Liver (tissue), 9 donors: ENCODE results near the gene TSPAN15. TPM values are rescaled to one million over a fixed set of nuclear protein-coding genes. Genes with fewer than 3 reads are reported as not detected.

Experiments used
- DNase-seq: peaks from one replicate; pipeline ENCODE4 v3.0.0-alpha.2; 2017; ENCODE audit warnings: low spot score
- H3K27ac ChIP-seq, 2 donors: one replicate each; pipeline ENCODE4 v1.7.0; 2013; ENCODE audit warnings: inconsistent platforms in 2 of 2, low read length in 2 of 2, control low read depth in 1 of 2, low read depth in 1 of 2, mild to moderate bottlenecking in 1 of 2
- H3K27me3 ChIP-seq, 4 donors: one replicate each; pipeline versions ENCODE4 v1.6.1 to v1.7.0; 2013; ENCODE audit warnings: low read length in 3 of 4, inconsistent platforms in 1 of 4, mild to moderate bottlenecking in 1 of 4, moderate library complexity in 1 of 4; ENCODE audit not compliant: control insufficient read depth in 4 of 4, insufficient read depth in 4 of 4
- H3K36me3 ChIP-seq, 4 donors: one replicate each; pipeline versions ENCODE4 v1.6.1 to v1.7.0; 2013; ENCODE audit warnings: low read length in 3 of 4, mild to moderate bottlenecking in 3 of 4, low read depth in 1 of 4, moderate library complexity in 1 of 4; ENCODE audit not compliant: control insufficient read depth in 4 of 4, insufficient read depth in 3 of 4
- H3K4me1 ChIP-seq, 4 donors: one replicate each; pipeline versions ENCODE4 v1.6.1 to v1.7.0; 2013; ENCODE audit warnings: low read length in 3 of 4, mild to moderate bottlenecking in 3 of 4, moderate library complexity in 1 of 4; ENCODE audit not compliant: control insufficient read depth in 4 of 4, insufficient read depth in 4 of 4
- H3K4me3 ChIP-seq, 3 donors: one replicate each; pipeline versions ENCODE4 v1.6.1 to v1.7.0; 2013; ENCODE audit warnings: low read length in 3 of 3, control low read depth in 1 of 3, low read depth in 1 of 3, mild to moderate bottlenecking in 1 of 3
- H3K9ac ChIP-seq, 2 donors: one replicate each; pipeline ENCODE4 v1.7.0; 2013; ENCODE audit warnings: low read length in 2 of 2, mild to moderate bottlenecking in 2 of 2, moderate library complexity in 2 of 2, control low read depth in 1 of 2, low read depth in 1 of 2
- H3K9me3 ChIP-seq, 4 donors: one replicate each; pipeline versions ENCODE4 v1.6.1 to v1.7.0; 2013; ENCODE audit warnings: low read length in 3 of 4; ENCODE audit not compliant: control insufficient read depth in 4 of 4
- EGR1 ChIP-seq, 2 donors: IDR thresholded peaks; 2 replicates each; pipeline ENCODE4 v1.6.1; 2016 to 2018; ENCODE audit warnings: antibody characterized with exemption in 2 of 2, low read depth in 2 of 2
- FOXA1 ChIP-seq: IDR thresholded peaks from 2 replicates; pipeline ENCODE4 v1.6.1; 2016; ENCODE audit warnings: antibody characterized with exemption
- FOXA2 ChIP-seq: IDR thresholded peaks from 2 replicates; pipeline ENCODE4 v1.6.1; 2016; ENCODE audit warnings: antibody characterized with exemption
- GABPA ChIP-seq, 2 donors: IDR thresholded peaks in 1 of 2; conservative IDR thresholded peaks in 1 of 2; 2 replicates each; pipeline ENCODE4 v1.6.1; 2016; ENCODE audit warnings: antibody characterized with exemption in 2 of 2, mild to moderate bottlenecking in 1 of 2, moderate library complexity in 1 of 2
- HNF4A ChIP-seq, 2 donors: conservative IDR thresholded peaks; 2 replicates each; pipeline ENCODE4 v1.6.1; 2016; ENCODE audit warnings: antibody characterized with exemption in 2 of 2, mild to moderate bottlenecking in 2 of 2
- HNF4G ChIP-seq: IDR thresholded peaks from 2 replicates; pipeline ENCODE4 v1.6.1; 2016; ENCODE audit warnings: antibody characterized with exemption
- JUND ChIP-seq, 2 donors: IDR thresholded peaks; 2 replicates each; pipeline ENCODE4 v1.6.1; 2016; ENCODE audit warnings: antibody characterized with exemption in 2 of 2
- RAD21 ChIP-seq, 2 donors: IDR thresholded peaks; 2 replicates each; pipeline ENCODE4 v1.6.1; 2016; ENCODE audit warnings: antibody characterized with exemption in 2 of 2, mild to moderate bottlenecking in 2 of 2
- SP1 ChIP-seq: IDR thresholded peaks from 2 replicates; pipeline ENCODE4 v1.6.1; 2018; ENCODE audit warnings: antibody characterized with exemption, mild to moderate bottlenecking
- TAF1 ChIP-seq: conservative IDR thresholded peaks from 2 replicates; pipeline ENCODE4 v1.6.1; 2016; ENCODE audit warnings: antibody characterized with exemption, mild to moderate bottlenecking
- YY1 ChIP-seq: IDR thresholded peaks from 2 replicates; pipeline ENCODE4 v1.6.1; 2016; ENCODE audit warnings: antibody characterized with exemption, mild to moderate bottlenecking
- WGBS: extraction: QIAGEN DNeasy Blood & Tissue Kit; methylation state at CpG from one replicate; pipeline ENCODE4 v1.1.7; 2013; 5-methylcytosine and 5-hydroxymethylcytosine counted together
- polyA plus RNA-seq, 2 donors: library from polyadenylated mRNA; stranded (reverse) in 1 of 2; unstranded in 1 of 2; fragments of 200-250 nt in 1 of 2; fragments of >200 nt in 1 of 2; fragmentation: Nextera tagmentation in 1 of 2; extraction: Ambion mirVana in 1 of 2; gene quantifications; one replicate each; pipeline versions ENCODE4 v1.2.1 to v1.2.3, GENCODE V29; 2013 to 2015
- total RNA-seq, 2 donors: library from RNA; depleted of rRNA; stranded (reverse); fragments of >200 nt; gene quantifications; one replicate each; pipeline ENCODE4 v1.2.3, GENCODE V29; 2014
- TF ChIP-seq, protein P1 (sequence below): IDR thresholded peaks from 2 replicates; pipeline ENCODE4 v1.6.1; 2016; ENCODE audit warnings: antibody characterized with exemption, mild to moderate bottlenecking
- TF ChIP-seq, protein P2 (sequence below): fragments of 150-350 bp; IDR thresholded peaks from 2 replicates; pipeline ENCODE4 v1.5.1; 2017; ENCODE audit warnings: improper control_type of control experiment, low read depth, low read length; ENCODE audit not compliant: missing input control
- TF ChIP-seq, protein P3 (sequence below): IDR thresholded peaks from 2 replicates; pipeline ENCODE4 v1.6.1; 2016; ENCODE audit warnings: antibody characterized with exemption
- TF ChIP-seq, protein P4 (sequence below): IDR thresholded peaks from 2 replicates; pipeline ENCODE4 v1.6.1; 2016; ENCODE audit warnings: antibody characterized with exemption
- donor health status: healthy.
- donor health status: healthy.
- donor health status: healthy.
- donor health status: healthy.
- donor health status: healthy.

The TSPAN15 gene
- total and polyA plus RNA-seq, 4 donors = 2.0 to 4.3 (median 3.3) TPM

DNA sequence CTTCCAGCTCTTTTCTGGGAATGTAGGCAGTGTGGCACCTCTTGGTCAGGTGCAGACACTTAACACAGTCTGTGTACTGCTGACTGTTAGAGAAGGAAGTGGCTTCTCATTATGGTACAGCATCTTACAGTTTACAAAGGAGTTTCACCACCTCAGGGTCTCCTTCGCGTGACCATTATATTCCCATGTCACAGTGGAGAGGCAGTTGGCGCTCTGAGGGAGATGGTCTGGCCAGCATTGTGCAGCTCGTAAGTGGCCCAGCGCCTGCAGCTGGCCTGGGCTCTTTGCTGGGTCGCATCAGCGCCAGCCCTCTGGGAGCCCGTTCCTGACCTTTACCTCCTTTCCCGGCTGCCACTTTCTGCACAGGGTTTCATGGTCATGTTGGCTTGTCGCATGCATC is 15.4 kb downstream of the TSPAN15 start:
- H3K27me3 ChIP-seq = no peaks in the 10 kb centered on the region

DNA sequence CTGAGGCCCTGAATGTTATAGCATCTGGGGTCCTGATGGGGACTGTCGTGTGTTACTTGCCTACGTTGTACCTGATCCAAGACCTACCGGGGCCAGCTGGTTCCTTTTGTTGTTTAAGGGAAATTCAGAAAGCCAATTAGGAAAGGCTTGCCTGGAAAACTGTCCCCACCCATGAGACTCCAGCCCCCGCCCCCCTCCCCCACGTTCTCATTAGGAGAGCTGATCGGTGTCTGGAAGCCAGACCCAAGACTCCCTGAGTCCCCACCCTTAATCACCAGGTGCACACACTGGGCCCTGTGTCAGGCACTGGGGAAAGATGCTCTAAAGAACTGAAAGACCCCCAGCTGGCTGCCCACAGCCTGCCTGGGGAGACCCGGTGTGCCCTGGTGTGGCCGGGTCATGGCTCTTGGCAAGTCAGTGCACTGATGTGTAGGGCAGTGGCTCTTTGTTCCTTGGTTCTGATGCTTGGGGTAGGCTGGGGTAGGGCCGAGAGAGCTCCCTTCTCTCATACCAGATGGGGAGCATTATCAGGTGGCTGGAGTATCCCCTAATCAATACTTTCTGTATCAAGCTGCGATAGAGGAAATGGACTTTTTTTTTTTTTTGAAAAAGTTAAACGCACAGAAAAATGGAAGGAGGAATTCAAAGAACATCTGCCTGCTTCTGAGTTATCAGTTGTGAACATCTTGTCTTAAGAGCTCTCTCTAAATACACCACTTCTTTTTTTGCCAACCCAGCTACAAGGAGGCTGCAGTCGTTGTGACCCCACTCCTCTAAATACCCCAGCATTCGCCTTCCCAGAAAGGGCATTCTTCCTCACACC is 16.9 kb downstream of the TSPAN15 start:
- Histone ChIP-seq H3K4me3 (no peak overlapping the region), H3K9ac (no peak overlapping the region), H3K27me3 (no peaks in the 10 kb centered on the region), H3K27ac (no peak overlapping the region), H3K9me3 (no peaks in the 10 kb centered on the region), H3K4me1 (no peaks in the 10 kb centered on the region), H3K36me3 (no peaks in the 10 kb centered on the region)
- no peak for DNase-seq
- WGBS = 71% methylated on average over 13 of the region's 13 CpGs
- no peak for TF ChIP-seq FOXA1
- no peak for TF ChIP-seq HNF4G
- no peak for TF ChIP-seq JUND (IDR thresholded peaks at IDR 0.05)
- no peak for TF ChIP-seq FOXA2
- TF ChIP-seq, protein P1, sequence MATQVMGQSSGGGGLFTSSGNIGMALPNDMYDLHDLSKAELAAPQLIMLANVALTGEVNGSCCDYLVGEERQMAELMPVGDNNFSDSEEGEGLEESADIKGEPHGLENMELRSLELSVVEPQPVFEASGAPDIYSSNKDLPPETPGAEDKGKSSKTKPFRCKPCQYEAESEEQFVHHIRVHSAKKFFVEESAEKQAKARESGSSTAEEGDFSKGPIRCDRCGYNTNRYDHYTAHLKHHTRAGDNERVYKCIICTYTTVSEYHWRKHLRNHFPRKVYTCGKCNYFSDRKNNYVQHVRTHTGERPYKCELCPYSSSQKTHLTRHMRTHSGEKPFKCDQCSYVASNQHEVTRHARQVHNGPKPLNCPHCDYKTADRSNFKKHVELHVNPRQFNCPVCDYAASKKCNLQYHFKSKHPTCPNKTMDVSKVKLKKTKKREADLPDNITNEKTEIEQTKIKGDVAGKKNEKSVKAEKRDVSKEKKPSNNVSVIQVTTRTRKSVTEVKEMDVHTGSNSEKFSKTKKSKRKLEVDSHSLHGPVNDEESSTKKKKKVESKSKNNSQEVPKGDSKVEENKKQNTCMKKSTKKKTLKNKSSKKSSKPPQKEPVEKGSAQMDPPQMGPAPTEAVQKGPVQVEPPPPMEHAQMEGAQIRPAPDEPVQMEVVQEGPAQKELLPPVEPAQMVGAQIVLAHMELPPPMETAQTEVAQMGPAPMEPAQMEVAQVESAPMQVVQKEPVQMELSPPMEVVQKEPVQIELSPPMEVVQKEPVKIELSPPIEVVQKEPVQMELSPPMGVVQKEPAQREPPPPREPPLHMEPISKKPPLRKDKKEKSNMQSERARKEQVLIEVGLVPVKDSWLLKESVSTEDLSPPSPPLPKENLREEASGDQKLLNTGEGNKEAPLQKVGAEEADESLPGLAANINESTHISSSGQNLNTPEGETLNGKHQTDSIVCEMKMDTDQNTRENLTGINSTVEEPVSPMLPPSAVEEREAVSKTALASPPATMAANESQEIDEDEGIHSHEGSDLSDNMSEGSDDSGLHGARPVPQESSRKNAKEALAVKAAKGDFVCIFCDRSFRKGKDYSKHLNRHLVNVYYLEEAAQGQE = no peak
- no peak for TF ChIP-seq EGR1 (IDR thresholded peaks at IDR 0.05; ENCODE audit: low read depth in 2 of 2)
- no peak for TF ChIP-seq SP1
- TF ChIP-seq, protein P2, sequence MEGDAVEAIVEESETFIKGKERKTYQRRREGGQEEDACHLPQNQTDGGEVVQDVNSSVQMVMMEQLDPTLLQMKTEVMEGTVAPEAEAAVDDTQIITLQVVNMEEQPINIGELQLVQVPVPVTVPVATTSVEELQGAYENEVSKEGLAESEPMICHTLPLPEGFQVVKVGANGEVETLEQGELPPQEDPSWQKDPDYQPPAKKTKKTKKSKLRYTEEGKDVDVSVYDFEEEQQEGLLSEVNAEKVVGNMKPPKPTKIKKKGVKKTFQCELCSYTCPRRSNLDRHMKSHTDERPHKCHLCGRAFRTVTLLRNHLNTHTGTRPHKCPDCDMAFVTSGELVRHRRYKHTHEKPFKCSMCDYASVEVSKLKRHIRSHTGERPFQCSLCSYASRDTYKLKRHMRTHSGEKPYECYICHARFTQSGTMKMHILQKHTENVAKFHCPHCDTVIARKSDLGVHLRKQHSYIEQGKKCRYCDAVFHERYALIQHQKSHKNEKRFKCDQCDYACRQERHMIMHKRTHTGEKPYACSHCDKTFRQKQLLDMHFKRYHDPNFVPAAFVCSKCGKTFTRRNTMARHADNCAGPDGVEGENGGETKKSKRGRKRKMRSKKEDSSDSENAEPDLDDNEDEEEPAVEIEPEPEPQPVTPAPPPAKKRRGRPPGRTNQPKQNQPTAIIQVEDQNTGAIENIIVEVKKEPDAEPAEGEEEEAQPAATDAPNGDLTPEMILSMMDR = no peak
- no peak for TF ChIP-seq GABPA (IDR thresholded peaks at IDR 0.05 in 1 of 2, conservative IDR thresholded peaks at IDR 0.05 in 1 of 2)
- TF ChIP-seq RAD21 (IDR thresholded peaks at IDR 0.05) = no peak
- no peak for TF ChIP-seq TAF1
- no peak for TF ChIP-seq HNF4A (conservative IDR thresholded peaks at IDR 0.05)
- TF ChIP-seq, protein P3, sequence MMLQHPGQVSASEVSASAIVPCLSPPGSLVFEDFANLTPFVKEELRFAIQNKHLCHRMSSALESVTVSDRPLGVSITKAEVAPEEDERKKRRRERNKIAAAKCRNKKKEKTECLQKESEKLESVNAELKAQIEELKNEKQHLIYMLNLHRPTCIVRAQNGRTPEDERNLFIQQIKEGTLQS = no peak
- no peak for TF ChIP-seq YY1
- TF ChIP-seq, protein P4, sequence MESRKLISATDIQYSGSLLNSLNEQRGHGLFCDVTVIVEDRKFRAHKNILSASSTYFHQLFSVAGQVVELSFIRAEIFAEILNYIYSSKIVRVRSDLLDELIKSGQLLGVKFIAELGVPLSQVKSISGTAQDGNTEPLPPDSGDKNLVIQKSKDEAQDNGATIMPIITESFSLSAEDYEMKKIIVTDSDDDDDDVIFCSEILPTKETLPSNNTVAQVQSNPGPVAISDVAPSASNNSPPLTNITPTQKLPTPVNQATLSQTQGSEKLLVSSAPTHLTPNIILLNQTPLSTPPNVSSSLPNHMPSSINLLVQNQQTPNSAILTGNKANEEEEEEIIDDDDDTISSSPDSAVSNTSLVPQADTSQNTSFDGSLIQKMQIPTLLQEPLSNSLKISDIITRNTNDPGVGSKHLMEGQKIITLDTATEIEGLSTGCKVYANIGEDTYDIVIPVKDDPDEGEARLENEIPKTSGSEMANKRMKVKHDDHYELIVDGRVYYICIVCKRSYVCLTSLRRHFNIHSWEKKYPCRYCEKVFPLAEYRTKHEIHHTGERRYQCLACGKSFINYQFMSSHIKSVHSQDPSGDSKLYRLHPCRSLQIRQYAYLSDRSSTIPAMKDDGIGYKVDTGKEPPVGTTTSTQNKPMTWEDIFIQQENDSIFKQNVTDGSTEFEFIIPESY = no peak

More for the DNA sequence above, 15.4 kb downstream of the TSPAN15 start:
- Histone ChIP-seq H3K4me3 (no peak overlapping the region), H3K4me1 (no peaks in the 10 kb centered on the region), H3K9ac (no peak overlapping the region), H3K36me3 (no peaks in the 10 kb centered on the region), H3K27ac (no peak overlapping the region), H3K9me3 (no peaks in the 10 kb centered on the region)
- TF ChIP-seq HNF4A (conservative IDR thresholded peaks at IDR 0.05) = no peak
- 88% methylated on average over 10 of the region's 10 CpGs for WGBS
- no peak for DNase-seq
